ENCODE measurements around the gene RFNG. TPM values are rescaled to one million over a fixed set of nuclear protein-coding genes. Genes with fewer than 3 reads are reported as not detected.

RFNG gene
- total and polyA plus RNA-seq, 2 donors (not counting 1 experiment from before 2014, with no cell fraction given) = 30.1 to 44.5 TPM

DNA sequence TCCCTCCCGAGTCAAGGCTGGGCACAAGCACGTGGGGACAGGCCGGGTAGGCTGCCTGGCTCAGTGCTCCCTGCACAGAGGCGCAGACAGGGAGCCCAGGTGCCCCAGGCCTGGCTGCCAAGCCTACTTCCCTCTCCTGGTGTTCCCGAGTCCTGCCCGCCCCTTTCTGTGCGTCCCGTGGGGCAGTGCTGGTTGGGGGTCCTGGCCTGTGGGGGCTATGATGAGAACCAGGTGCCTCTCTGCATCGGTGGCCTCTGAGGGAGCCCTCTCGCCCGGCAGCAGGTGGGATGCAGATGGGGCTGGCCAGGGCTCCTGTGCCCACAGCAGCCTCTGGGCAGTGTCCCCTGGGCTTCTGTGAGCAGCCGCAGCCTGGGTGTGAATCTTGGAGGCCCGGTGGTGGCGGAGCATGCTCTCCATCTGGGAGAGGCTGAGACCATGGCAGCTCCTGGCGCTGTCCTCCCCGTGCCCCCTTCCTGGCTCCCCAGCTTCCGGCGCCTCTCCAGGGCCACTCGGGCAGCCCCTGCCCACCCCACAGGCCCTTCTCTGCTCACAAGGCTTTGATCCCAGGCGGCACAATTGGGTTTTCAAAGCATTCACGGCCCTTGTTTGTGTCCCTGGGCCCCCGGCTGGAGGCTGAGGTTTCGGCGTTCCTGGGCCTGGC is 36.2 kb downstream of the RFNG start:
- H3K4me1 ChIP-seq (ENCODE audit: control insufficient read depth in 2 of 2, insufficient read depth in 2 of 2, low read length in 2 of 2) = peaks cover 0 to 5% of the 10 kb centered on the region in 2 donors
- peaks cover 4% of the 10 kb centered on the region for H4K20me1 ChIP-seq (ENCODE audit: control insufficient read depth, insufficient read depth, low read length, poor library complexity, severe bottlenecking)
- WGBS (ENCODE audit: insufficient coverage) = 93% methylated on average over 20 of the region's 24 CpGs
- no peak for DNase-seq
- peaks cover 2% of the 10 kb centered on the region for H3K4me1 Mint-ChIP-seq
- no peaks in the 10 kb centered on the region for H3K27me3 Mint-ChIP-seq
- H3K36me3 ChIP-seq (replicated peaks in 1 of 2; ENCODE audit: control extremely low read depth in 1 of 2, control insufficient read depth in 1 of 2, extremely low read depth in 1 of 2, insufficient read depth in 2 of 2, low read length in 1 of 2) = peaks cover 0 to 9% of the 10 kb centered on the region in 2 experiments
- H3K9me3 Mint-ChIP-seq (ENCODE audit: insufficient read depth) = no peaks in the 10 kb centered on the region
- ATAC-seq (ENCODE audit: low read depth) = no peak
- ChIA-PET POLR2A (interaction anchor here (0.6 kb wide), 1 partner anchor 91 kb away, joined by 5 read pairs; no protein-coding TSS in a partner anchor), CTCF (interaction anchor here (1.1 kb wide), 1 partner anchor 56 kb away, joined by 3 read pairs; no protein-coding TSS in a partner anchor)
- H3K9ac ChIP-seq (ENCODE audit: low read length) = no peak overlapping the region
- H3K27me3 ChIP-seq (replicated peaks in 1 of 4; ENCODE audit: control extremely low read depth in 1 of 4, control insufficient read depth in 3 of 4, insufficient read depth in 4 of 4, low read length in 3 of 4) = no peaks in the 10 kb centered on the region
- H3K4me3 ChIP-seq (ENCODE audit: control extremely low read depth in 1 of 5, extremely low read depth in 1 of 5, insufficient read depth in 1 of 5, low read depth in 2 of 5, low read length in 4 of 5) = no peak overlapping the region
- no peaks in the 10 kb centered on the region for H3K79me2 ChIP-seq (ENCODE audit: control insufficient read depth, insufficient read depth, low read length)
- H3K4me3 Mint-ChIP-seq = no peak overlapping the region
- no peaks in the 10 kb centered on the region for H3K9me3 ChIP-seq (ENCODE audit: control extremely low read depth in 1 of 3, control insufficient read depth in 2 of 3, insufficient read depth in 1 of 3, low read length in 2 of 3)
- H3K4me2 ChIP-seq (replicated peaks; ENCODE audit: low read depth, low read length, poor library complexity, severe bottlenecking) = no peak overlapping the region
- TF ChIP-seq, protein P1, sequence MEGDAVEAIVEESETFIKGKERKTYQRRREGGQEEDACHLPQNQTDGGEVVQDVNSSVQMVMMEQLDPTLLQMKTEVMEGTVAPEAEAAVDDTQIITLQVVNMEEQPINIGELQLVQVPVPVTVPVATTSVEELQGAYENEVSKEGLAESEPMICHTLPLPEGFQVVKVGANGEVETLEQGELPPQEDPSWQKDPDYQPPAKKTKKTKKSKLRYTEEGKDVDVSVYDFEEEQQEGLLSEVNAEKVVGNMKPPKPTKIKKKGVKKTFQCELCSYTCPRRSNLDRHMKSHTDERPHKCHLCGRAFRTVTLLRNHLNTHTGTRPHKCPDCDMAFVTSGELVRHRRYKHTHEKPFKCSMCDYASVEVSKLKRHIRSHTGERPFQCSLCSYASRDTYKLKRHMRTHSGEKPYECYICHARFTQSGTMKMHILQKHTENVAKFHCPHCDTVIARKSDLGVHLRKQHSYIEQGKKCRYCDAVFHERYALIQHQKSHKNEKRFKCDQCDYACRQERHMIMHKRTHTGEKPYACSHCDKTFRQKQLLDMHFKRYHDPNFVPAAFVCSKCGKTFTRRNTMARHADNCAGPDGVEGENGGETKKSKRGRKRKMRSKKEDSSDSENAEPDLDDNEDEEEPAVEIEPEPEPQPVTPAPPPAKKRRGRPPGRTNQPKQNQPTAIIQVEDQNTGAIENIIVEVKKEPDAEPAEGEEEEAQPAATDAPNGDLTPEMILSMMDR (IDR thresholded peaks at IDR 0.05) = no peak
- no peak for TF ChIP-seq EZH2 (IDR thresholded peaks at IDR 0.05; ENCODE audit: borderline replicate concordance, insufficient read depth, low read depth, low read length, poor library complexity, severe bottlenecking)
- H3K27ac ChIP-seq (ENCODE audit: low read length in 2 of 2) = no peak overlapping the region
- intact Hi-C loops (cut with micrococcal nuclease) = no loop called here
- H3K27ac Mint-ChIP-seq = no peak overlapping the region
- no peak overlapping the region for H2AFZ ChIP-seq (ENCODE audit: insufficient read depth, low read depth, low read length, poor library complexity, severe bottlenecking)

- no peak for DNase-seq
- intact Hi-C loops (cut with micrococcal nuclease) = no loop called here
- Mint-ChIP-seq H3K27me3 (no peaks in the 10 kb centered on the region), H3K4me3 (no peak overlapping the region), H3K9me3 (ENCODE audit: insufficient read depth) (no peaks in the 10 kb centered on the region), H3K27ac (no peak overlapping the region), H3K4me1 (peaks cover under 1% of the 10 kb centered on the region)
- no peak overlapping the region for H3K4me2 ChIP-seq (replicated peaks; ENCODE audit: low read depth, low read length, poor library complexity, severe bottlenecking)
- H3K36me3 ChIP-seq (replicated peaks in 1 of 2; ENCODE audit: control extremely low read depth in 1 of 2, control insufficient read depth in 1 of 2, extremely low read depth in 1 of 2, insufficient read depth in 2 of 2, low read length in 1 of 2) = peaks cover 0 to 9% of the 10 kb centered on the region in 2 experiments
- 89% methylated on average over 7 of the region's 13 CpGs for WGBS (ENCODE audit: insufficient coverage)
- no peak overlapping the region for H3K9ac ChIP-seq (ENCODE audit: low read length)
- ChIA-PET POLR2A (no interaction called here), CTCF (no interaction called here)
- H3K27me3 ChIP-seq (replicated peaks in 1 of 4; ENCODE audit: control extremely low read depth in 1 of 4, control insufficient read depth in 3 of 4, insufficient read depth in 4 of 4, low read length in 3 of 4) = no peaks in the 10 kb centered on the region
- TF ChIP-seq EZH2 (IDR thresholded peaks at IDR 0.05; ENCODE audit: borderline replicate concordance, insufficient read depth, low read depth, low read length, poor library complexity, severe bottlenecking) = no peak
- TF ChIP-seq, protein P1 (IDR thresholded peaks at IDR 0.05) = no peak
- no peak overlapping the region for H2AFZ ChIP-seq (ENCODE audit: insufficient read depth, low read depth, low read length, poor library complexity, severe bottlenecking)
- H3K4me3 ChIP-seq (ENCODE audit: control extremely low read depth in 1 of 5, extremely low read depth in 1 of 5, insufficient read depth in 1 of 5, low read depth in 2 of 5, low read length in 4 of 5) = no peak overlapping the region
- no peaks in the 10 kb centered on the region for H4K20me1 ChIP-seq (ENCODE audit: control insufficient read depth, insufficient read depth, low read length, poor library complexity, severe bottlenecking)
- no peaks in the 10 kb centered on the region for H3K79me2 ChIP-seq (ENCODE audit: control insufficient read depth, insufficient read depth, low read length)
- H3K27ac ChIP-seq (ENCODE audit: low read length in 2 of 2) = no peak overlapping the region
- no peak for ATAC-seq (ENCODE audit: low read depth)
- no peaks in the 10 kb centered on the region for H3K9me3 ChIP-seq (ENCODE audit: control extremely low read depth in 1 of 3, control insufficient read depth in 2 of 3, insufficient read depth in 1 of 3, low read length in 2 of 3)
- peaks cover 0 to 2% of the 10 kb centered on the region in 2 donors for H3K4me1 ChIP-seq (ENCODE audit: control insufficient read depth in 2 of 2, insufficient read depth in 2 of 2, low read length in 2 of 2)
These were observed 36.7 kb downstream of the RFNG start for GRCh38 chr17:82014971-82015310.
